Measurements from ENCODE around the gene ZNF705A. TPM values are rescaled to one million over a fixed set of nuclear protein-coding genes. Genes with fewer than 3 reads are reported as not detected.
"Not testable (repeated sequence)": the region's sequence is repeated elsewhere in the genome, so short reads cannot be mapped to it uniquely, and the experiment has no call there.

ZNF705A gene
- total RNA-seq, 1 donor: not detected

GRCh38 chr12:8228607-8229006 lies 71.8 kb downstream of the ZNF705A start:
- DNase-seq (ENCODE audit: low read depth): not testable (repeated sequence)

DNA sequence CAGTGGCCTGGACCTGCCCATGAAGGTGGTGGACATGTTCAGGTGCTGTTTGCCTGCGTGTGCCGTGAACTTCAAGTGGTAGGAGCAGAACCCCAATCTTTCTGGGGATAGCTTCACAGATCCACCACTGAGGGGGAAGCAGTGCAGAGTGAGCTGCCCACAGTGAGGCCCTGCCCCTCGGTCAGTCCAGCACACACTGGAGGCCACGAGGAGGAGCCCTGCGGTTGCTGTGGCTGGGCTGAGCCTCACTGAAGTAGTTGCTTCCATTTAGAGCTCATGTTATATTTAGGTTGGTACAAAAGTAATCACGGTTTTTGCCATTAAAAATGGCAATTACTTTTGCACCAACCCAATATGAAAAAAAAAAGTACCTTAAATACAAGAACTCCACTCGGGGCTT lies 72.7 kb downstream of the ZNF705A start:
- DNase-seq (ENCODE audit: low read depth); H3K4me3 ChIP-seq (ENCODE audit: low read depth, low read length): not testable (repeated sequence)

More at GRCh38 chr12:8228607-8229006, 71.8 kb downstream of the ZNF705A start:
- not testable (repeated sequence) for H3K4me3 ChIP-seq (ENCODE audit: low read depth, low read length)

Other genes with a start within 250 kb of the ZNF705A start
- 65.4 and 91.5 TPM in 2 replicates for gene SLC2A3, start 220.8 kb upstream of the ZNF705A start, total RNA-seq
- gene FOXJ2, start 124.3 kb upstream of the ZNF705A start, total RNA-seq: 8.2 and 8.4 TPM in 2 replicates
- gene C3AR1, start 90.7 kb upstream of the ZNF705A start, total RNA-seq: under 0.01 TPM in 2 replicates
- 45.1 and 76.4 TPM in 2 replicates for gene NECAP1, start 74.7 kb upstream of the ZNF705A start, total RNA-seq
- under 0.01 and 0.32 TPM in 2 replicates for gene CLEC4A, start 33.4 kb upstream of the ZNF705A start, total RNA-seq
- under 0.01 TPM in 1 of 2 replicates, not detected in the other for gene FAM90A1, start 70.6 kb downstream of the ZNF705A start, total RNA-seq

All from fibroblast of villous mesenchyme (primary cell).